ENCODE results near the gene CHRDL2. TPM values are rescaled to one million over a fixed set of nuclear protein-coding genes. Genes with fewer than 3 reads are reported as not detected.
"Not testable (repeated sequence)": the region's sequence is repeated elsewhere in the genome, so short reads cannot be mapped to it uniquely, and the experiment has no call there.

CHRDL2 gene
- under 1 TPM; 0.29 to 0.50 (median 0.45) TPM for polyA plus RNA-seq (ENCODE audit: insufficient read length in 3 of 3)
- long read RNA-seq, donor 1, partial matches to known transcripts = 0 of 1 reads
- long read RNA-seq, donor 1, other reads (novel, unspliced or antisense) = 0 of 1 reads
- long read RNA-seq, donor 2 = 0 reads
- long read RNA-seq, donor 3 = 0 reads
- long read RNA-seq, donor 4 = 0 reads
- long read RNA-seq, donor 5 = 0 reads
- long read RNA-seq, donor 6 = 0 reads
- long read RNA-seq, donor 7 = 0 reads
- long read RNA-seq, donor 8, partial matches to known transcripts = 0 of 1 reads
- long read RNA-seq, donor 8, other reads (novel, unspliced or antisense) = 0 of 1 reads
- long read RNA-seq, donor 9 = 0 reads
- long read RNA-seq, donor 10 = 0 reads
- long read RNA-seq, donor 11 = 0 reads
- long read RNA-seq, donor 12 = 0 reads
- long read RNA-seq, donor 13 = 0 reads
- long read RNA-seq, donor 14 = 0 reads
- long read RNA-seq, donor 15 = 0 reads
- long read RNA-seq, donor 16, partial matches to known transcripts = 0 of 1 reads
- long read RNA-seq, donor 16, other reads (novel, unspliced or antisense) = 0 of 1 reads

GRCh38 chr11:74731301-74732094, at the start of gene CHRDL2:
Gene CHRDL2 (minus strand): TSS chr11:74731426. CDS start chr11:74730888, 538 bp downstream.
- no peak for DNase-seq (ENCODE audit: extremely low read depth in 1 of 11, low read depth in 9 of 11, low spot score in 4 of 11)

DNA sequence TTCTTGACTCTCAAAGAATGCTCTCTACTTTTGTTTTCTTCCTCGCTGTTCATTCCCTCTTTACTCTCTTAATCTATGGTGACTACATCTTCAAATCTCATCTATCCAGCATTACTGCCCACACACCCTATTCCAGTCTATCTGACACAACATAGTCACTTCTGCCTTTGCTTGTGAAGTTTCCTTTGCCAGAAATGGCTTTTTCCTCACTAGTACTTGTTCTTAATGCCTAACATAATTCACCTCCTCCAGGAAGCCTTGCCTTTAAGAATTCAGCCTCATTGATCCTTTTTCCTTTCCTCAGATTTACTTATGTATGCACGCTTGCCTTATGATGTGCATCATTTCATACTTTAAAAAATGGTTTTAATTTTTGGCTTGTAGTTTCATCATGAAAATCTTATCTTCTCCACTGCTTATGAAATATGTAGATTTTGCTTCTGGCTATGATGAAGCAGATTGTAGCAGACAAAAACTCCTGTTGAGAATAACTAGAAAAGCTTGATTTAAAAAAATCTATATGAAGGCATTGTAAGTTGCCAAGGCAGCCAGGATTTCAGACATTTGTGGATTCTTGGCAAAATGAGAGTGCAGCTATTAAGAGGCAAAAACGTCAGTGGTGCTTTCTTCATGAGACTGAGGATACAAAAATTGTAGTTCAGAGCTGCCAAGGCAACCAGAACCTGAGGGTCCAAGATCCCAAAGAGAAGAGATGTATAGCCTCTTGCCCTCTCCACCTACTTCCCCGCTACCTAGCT, 49.2 kb upstream of the CHRDL2 start:
- no peak for DNase-seq (ENCODE audit: extremely low read depth in 1 of 11, low read depth in 9 of 11, low spot score in 4 of 11)

DNA sequence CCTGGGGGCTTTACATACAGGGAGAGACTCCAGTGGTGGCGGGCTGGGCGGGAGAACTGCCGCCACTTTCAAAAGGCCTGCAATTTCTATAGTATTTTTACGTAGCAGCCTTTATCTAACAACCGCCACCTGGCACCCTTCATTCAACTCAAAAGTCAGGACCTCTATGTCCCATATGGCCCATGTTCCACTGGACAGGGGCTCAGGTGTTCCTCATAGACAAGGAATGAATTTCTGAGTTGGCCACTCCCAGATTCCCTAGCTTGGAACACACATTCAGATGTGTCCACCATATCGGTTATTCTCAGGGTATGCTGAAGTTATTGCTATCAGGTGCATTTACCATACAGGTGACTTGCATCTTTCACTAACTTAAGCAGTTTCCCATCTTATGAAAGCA, 47.4 kb upstream of the CHRDL2 start:
- no peak for DNase-seq (ENCODE audit: extremely low read depth in 1 of 11, low read depth in 9 of 11, low spot score in 4 of 11)

- DNase-seq (ENCODE audit: extremely low read depth in 1 of 11, low read depth in 9 of 11, low spot score in 4 of 11) = no peak
Measured at GRCh38 chr11:74777877-74778276, 46.7 kb upstream of the CHRDL2 start.

- no peak for DNase-seq (ENCODE audit: extremely low read depth in 1 of 11, low read depth in 9 of 11, low spot score in 4 of 11)
Measured at GRCh38 chr11:74777038-74777437, 45.8 kb upstream of the CHRDL2 start.

- no peak for DNase-seq (ENCODE audit: extremely low read depth in 1 of 11, low read depth in 9 of 11, low spot score in 4 of 11)
Measured at GRCh38 chr11:74776546-74776945, 45.3 kb upstream of the CHRDL2 start.

DNA sequence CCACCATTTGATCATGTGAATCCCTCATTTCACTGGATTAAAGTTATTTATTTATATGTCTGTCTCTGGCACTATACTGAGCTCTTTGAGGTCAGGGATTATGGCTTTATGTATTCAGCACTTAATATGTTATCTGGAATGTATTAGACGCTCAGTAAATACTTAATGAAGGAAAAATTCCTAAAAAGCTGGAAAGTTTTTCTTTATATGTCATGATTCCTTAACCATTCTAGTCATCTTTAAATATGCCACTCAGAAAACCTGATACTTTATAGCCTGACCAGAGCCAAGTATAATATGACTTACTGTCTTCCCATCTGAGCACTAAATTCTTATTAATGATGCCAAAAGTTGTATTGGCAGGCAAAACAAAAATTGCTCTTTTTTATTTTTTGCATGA, 44.5 kb upstream of the CHRDL2 start:
- no peak for DNase-seq (ENCODE audit: extremely low read depth in 1 of 11, low read depth in 9 of 11, low spot score in 4 of 11)

DNA sequence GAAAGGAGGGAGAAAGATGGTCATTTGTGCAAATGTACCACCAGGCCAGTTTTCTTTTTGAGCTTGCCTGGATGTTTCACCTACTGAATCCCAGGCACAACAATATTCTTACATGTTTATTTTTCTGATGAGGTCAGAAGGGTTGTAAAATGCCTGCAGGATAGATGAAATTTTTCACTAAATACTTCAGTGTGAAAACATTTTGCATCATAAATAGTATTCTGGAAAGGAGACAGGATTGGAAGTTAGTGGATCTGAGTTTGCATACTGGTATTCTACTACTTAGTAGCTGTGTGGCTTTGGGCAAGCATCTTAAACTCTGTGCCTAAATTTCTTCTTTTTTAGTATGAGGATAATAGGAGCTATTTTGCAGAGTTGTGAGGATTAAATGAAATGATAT, 42.2 kb upstream of the CHRDL2 start:
- DNase-seq (ENCODE audit: extremely low read depth in 1 of 11, low read depth in 9 of 11, low spot score in 4 of 11) = no peak

DNA sequence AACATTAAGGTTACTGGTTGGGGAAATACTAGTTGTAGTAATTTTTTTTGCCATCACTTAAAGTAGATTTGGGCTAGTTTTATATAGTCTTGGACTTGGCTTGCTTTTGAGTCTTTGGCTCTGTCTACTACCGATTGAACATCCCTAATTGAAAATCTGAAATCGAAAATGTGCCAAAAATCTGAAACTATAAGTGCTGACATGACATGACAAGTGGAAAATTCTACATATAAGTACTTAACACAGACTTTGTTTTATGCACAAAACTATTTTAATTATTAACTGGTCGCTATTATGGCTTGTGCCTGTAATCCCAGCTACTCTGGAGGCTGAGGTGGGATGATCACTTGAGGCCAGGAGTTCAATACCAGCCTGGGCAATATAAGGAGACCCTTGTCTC, 39.9 kb upstream of the CHRDL2 start:
- no peak for DNase-seq (ENCODE audit: extremely low read depth in 1 of 11, low read depth in 9 of 11, low spot score in 4 of 11)

- no peak for DNase-seq (ENCODE audit: extremely low read depth in 1 of 11, low read depth in 9 of 11, low spot score in 4 of 11)
Measured at GRCh38 chr11:74770456-74770855, 39.2 kb upstream of the CHRDL2 start.

- no peak for DNase-seq (ENCODE audit: extremely low read depth in 1 of 11, low read depth in 9 of 11, low spot score in 4 of 11)
Measured at GRCh38 chr11:74769055-74769707, 38.0 kb upstream of the CHRDL2 start.

GRCh38 chr11:74768172-74768651, 37.0 kb upstream of the CHRDL2 start:
- not testable (repeated sequence) for DNase-seq (ENCODE audit: extremely low read depth in 1 of 11, low read depth in 9 of 11, low spot score in 4 of 11)

DNA sequence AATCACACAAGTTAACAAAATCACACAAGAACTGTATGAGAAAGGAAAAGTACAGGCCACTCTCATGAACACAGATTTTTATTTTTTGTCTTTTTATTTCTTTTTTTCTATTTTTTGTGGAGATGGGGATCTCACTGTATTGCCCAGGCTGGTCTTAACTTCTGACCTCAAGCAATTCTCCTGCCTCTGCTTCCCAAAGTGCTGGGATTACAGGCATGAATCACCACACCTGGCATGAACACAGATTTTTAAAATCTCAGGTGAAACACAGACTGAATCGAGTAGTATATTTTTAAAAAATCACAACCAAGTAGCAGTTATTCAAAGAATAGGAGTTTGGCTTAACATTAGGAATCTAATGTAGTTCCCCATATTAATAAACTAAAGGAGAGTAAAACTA, 35.7 kb upstream of the CHRDL2 start:
- DNase-seq (ENCODE audit: extremely low read depth in 1 of 11, low read depth in 9 of 11, low spot score in 4 of 11) = no peak

DNA sequence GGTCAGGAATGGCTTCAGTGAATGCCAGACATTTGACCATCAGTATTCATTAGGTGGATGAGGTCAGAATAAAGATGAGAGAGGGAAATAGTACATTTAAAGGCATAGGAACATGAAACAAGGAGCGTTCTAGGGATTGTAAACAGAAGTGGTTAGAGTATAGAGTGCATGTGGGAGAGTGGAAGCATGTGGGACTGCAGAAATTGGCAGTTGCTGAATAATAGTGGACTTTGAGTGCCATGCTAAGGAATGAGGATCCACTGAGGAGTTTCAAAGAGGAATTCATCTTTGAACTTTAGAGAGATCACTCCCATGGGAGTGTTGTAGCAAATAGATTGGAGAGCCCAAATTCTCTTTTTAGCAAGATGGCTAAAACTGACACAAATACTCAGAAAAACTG, 25.3 kb upstream of the CHRDL2 start:
- DNase-seq (ENCODE audit: extremely low read depth in 1 of 11, low read depth in 9 of 11, low spot score in 4 of 11) = no peak

GRCh38 chr11:74755395-74755995, 24.3 kb upstream of the CHRDL2 start:
- no peak for DNase-seq (ENCODE audit: extremely low read depth in 1 of 11, low read depth in 9 of 11, low spot score in 4 of 11)

DNA sequence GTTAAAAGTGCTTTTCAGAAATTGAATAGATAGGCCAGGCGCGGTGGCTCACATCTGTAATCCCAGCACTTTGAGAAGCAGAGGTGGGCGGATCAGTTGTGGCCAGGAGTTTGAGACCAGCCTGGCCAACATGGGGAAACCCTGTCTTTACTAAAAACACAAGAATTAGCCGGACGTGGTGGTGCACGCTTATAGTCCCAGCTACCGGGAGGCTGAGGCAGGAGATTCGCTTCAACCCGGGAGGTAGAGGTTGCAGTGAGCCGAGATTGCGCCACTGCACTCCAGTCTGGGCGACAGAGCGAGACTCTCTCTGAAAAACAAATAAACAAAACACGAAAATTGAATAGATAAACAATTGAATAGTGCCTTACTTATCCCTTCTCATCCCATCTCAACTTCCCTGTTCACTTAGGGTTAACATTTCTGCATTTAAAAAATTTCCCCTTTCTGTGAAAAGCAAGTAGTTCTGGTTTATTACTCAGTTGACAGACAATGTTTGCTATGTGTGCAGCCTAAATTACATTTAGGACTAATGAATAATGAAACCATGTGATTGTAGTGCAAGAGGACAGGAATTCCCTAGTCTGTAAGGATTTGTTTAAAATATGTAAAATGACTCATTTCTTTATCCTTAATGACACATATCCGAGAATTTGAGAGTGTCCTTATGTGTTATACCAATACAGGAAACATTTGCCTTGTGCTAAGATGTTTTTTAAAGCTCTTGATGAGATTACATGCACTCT, 23.5 kb upstream of the CHRDL2 start:
- DNase-seq (ENCODE audit: extremely low read depth in 1 of 11, low read depth in 9 of 11, low spot score in 4 of 11) = no peak

DNA sequence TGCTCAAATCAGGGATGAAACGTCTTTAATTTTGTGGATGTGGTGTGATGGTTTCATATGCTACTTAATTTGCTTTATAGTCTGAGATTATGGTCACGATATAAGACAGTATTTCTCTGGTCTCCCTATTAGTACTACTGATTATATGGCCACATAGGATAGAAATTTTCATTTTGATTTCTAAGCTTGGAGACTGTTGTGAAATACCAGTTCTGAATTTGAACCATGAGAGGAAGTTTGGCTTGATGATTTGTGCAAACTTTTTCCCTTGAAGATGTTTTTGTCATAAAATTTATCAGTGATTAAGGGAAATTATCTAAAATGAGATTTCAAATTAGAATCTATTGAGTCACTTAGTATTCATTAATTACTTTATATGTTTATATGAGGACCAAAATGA, 20.1 kb upstream of the CHRDL2 start:
- no peak for DNase-seq (ENCODE audit: extremely low read depth in 1 of 11, low read depth in 9 of 11, low spot score in 4 of 11)

- not testable (repeated sequence) for DNase-seq (ENCODE audit: extremely low read depth in 1 of 11, low read depth in 9 of 11, low spot score in 4 of 11)
Measured at GRCh38 chr11:74750598-74750997, 19.4 kb upstream of the CHRDL2 start.
